Kidney (tissue), 14 donors: ENCODE measurements around the gene USP5. TPM values are rescaled to one million over a fixed set of nuclear protein-coding genes. Genes with fewer than 3 reads are reported as not detected.
"Not testable (repeated sequence)": the region's sequence is repeated elsewhere in the genome, so short reads cannot be mapped to it uniquely, and the experiment has no call there.

ENCODE experiments used
- DNase-seq, 5 donors: peaks; one replicate each; pipeline ENCODE4 v3.0.0-alpha.2; 2013 to 2020
- FAIRE-seq: peaks from 2 replicates; lab custom pipeline; 2012; peaks lifted over from hg19 to GRCh38; lab: Jason Lieb, UNC
- H3K27ac ChIP-seq, 2 donors: one replicate each; pipeline ENCODE4 v1.7.0; 2013; ENCODE audit warnings: low read depth in 2 of 2, low read length in 2 of 2, inconsistent platforms in 1 of 2
- H3K27me3 ChIP-seq: one replicate; pipeline ENCODE4 v1.7.1; 2013; ENCODE audit warnings: low read length, inconsistent platforms; ENCODE audit not compliant: control insufficient read depth, insufficient read depth
- H3K36me3 ChIP-seq, 3 donors: one replicate each; pipeline versions ENCODE4 v1.7.0 to v1.7.1; 2013; ENCODE audit warnings: low read length in 3 of 3, control low read depth in 1 of 3, inconsistent platforms in 1 of 3; ENCODE audit not compliant: insufficient read depth in 3 of 3, control insufficient read depth in 2 of 3
- H3K4me1 ChIP-seq, 3 donors: one replicate each; pipeline versions ENCODE4 v1.7.0 to v1.7.1; 2013; ENCODE audit warnings: low read length in 3 of 3, inconsistent platforms in 1 of 3, low read depth in 1 of 3; ENCODE audit not compliant: control insufficient read depth in 2 of 3, insufficient read depth in 2 of 3
- H3K4me3 ChIP-seq, 3 donors: one replicate each; pipeline versions ENCODE4 v1.7.0 to v1.8.1; 2013; ENCODE audit warnings: low read length in 3 of 3, control low read depth in 1 of 3, inconsistent platforms in 1 of 3
- H3K9ac ChIP-seq, 3 donors: one replicate each; pipeline versions ENCODE4 v1.7.0 to v1.7.1; 2013; ENCODE audit warnings: low read length in 3 of 3, control low read depth in 1 of 3, inconsistent platforms in 1 of 3
- H3K9me3 ChIP-seq, 3 donors: one replicate each; pipeline versions ENCODE4 v1.7.0 to v1.7.1; 2013; ENCODE audit warnings: low read length in 3 of 3, control low read depth in 1 of 3, inconsistent platforms in 1 of 3; ENCODE audit not compliant: control insufficient read depth in 2 of 3, insufficient read depth in 1 of 3
- intact Hi-C: fragments of 100-400 bp; cut with DNase I; formaldehyde crosslinking; loops from one replicate; pipeline ENCODE4 v1.11.1; 2022
- polyA plus RNA-seq: library from polyadenylated mRNA; stranded (reverse); fragments of 350-450 nt; fragmentation: Illumina TruSeq; extraction: RNeasy Lipid Tissue Mini Kit (QIAGEN cat#74804); gene quantifications from one replicate; pipeline ENCODE4 v1.2.3, GENCODE V29; 2014; ENCODE audit warnings: low read depth, low replicate concordance; ENCODE audit not compliant: insufficient read depth
- total RNA-seq: library from RNA; stranded (reverse); fragmentation: NEBNext Ultra II Directional; extraction: Animal tissue kit (Norgen Biotek cat#: 25700); gene quantifications from one replicate; pipeline ENCODE4 v1.2.1, GENCODE V29; 2021
- TF ChIP-seq, protein P1 (sequence below): IDR thresholded peaks from 3 replicates; pipeline ENCODE4 v1.5.1; 2012; ENCODE audit warnings: mild to moderate bottlenecking, moderate library complexity, borderline replicate concordance; ENCODE audit not compliant: insufficient read depth; ENCODE audit errors: extremely low read depth
- donor health status: control.
- donor health status: control.
- donor health status: control.
- donor health status: control.
- donor health status: control.
- donor health status: DM: yes; HTN: yes; CAD: no.
- donor health status: Normal renal cell carcinoma (clear cell type).

The USP5 gene
- total and polyA plus RNA-seq, 2 donors from 2014 or later = 52.3 to 75.5 TPM

DNA sequence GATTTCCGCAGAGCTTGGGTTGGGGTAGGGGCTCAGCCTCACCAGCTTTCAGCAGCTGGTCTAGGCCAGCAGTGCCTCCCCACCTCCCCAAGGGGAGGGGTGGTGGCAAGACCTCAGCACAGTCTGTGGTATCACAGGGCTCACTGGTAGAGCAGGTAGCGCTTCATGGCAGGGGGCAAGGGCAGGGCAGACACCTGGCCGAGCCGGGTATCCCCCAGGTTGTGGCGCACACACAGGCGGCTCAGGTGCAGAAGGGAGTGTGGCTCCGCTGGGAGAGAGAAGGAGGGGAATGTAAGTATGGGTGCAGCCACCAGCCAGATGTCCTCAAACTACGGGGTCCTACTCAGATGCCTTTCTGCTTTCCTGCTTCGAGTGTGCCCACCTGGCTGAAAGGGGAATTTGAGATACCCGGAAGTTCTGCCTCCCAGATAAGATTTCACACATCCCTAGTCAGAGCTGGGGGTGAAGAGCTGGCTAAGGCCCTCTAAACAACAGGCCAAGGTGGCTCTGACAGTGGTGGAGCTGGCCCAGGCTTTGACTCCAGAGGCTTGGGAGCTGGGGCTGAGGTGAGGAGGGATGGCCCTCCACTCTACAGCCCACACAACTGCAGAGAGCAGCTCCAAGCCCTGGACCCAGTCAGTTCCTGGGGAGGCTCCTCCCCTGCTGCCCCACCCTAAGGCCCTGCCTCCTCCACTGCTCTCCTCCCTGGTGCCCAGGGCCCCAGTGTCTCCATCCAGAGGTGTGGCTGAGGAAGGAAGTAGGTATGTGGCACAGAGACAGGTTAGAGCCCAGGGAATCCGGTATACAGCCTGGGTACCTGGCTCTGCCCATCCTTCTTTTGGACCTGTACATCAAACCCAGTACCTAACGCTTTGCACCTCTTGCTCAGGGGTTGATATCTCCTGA is 19.4 kb downstream of the USP5 start:
- Histone ChIP-seq H3K9ac (peak overlapping the region in 2 of 3 donors; percentile 17 to 22), H3K4me1 (peaks cover 0 to 40% (median 23%) of the 10 kb centered on the region in 3 donors), H3K4me3 (peak overlapping the region in 2 of 3 donors; percentile 86 to 93), H3K27me3 (no peaks in the 10 kb centered on the region), H3K27ac (no peak overlapping the region), H3K36me3 (peaks cover 7 to 20% (median 9%) of the 10 kb centered on the region in 3 donors), H3K9me3 (no peaks in the 10 kb centered on the region)
- TF ChIP-seq, protein P1, sequence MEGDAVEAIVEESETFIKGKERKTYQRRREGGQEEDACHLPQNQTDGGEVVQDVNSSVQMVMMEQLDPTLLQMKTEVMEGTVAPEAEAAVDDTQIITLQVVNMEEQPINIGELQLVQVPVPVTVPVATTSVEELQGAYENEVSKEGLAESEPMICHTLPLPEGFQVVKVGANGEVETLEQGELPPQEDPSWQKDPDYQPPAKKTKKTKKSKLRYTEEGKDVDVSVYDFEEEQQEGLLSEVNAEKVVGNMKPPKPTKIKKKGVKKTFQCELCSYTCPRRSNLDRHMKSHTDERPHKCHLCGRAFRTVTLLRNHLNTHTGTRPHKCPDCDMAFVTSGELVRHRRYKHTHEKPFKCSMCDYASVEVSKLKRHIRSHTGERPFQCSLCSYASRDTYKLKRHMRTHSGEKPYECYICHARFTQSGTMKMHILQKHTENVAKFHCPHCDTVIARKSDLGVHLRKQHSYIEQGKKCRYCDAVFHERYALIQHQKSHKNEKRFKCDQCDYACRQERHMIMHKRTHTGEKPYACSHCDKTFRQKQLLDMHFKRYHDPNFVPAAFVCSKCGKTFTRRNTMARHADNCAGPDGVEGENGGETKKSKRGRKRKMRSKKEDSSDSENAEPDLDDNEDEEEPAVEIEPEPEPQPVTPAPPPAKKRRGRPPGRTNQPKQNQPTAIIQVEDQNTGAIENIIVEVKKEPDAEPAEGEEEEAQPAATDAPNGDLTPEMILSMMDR = no peak
- FAIRE-seq (no peak), DNase-seq (peak in 1 of 5 donors; percentile 79)
- intact Hi-C loops = no loop called here

DNA sequence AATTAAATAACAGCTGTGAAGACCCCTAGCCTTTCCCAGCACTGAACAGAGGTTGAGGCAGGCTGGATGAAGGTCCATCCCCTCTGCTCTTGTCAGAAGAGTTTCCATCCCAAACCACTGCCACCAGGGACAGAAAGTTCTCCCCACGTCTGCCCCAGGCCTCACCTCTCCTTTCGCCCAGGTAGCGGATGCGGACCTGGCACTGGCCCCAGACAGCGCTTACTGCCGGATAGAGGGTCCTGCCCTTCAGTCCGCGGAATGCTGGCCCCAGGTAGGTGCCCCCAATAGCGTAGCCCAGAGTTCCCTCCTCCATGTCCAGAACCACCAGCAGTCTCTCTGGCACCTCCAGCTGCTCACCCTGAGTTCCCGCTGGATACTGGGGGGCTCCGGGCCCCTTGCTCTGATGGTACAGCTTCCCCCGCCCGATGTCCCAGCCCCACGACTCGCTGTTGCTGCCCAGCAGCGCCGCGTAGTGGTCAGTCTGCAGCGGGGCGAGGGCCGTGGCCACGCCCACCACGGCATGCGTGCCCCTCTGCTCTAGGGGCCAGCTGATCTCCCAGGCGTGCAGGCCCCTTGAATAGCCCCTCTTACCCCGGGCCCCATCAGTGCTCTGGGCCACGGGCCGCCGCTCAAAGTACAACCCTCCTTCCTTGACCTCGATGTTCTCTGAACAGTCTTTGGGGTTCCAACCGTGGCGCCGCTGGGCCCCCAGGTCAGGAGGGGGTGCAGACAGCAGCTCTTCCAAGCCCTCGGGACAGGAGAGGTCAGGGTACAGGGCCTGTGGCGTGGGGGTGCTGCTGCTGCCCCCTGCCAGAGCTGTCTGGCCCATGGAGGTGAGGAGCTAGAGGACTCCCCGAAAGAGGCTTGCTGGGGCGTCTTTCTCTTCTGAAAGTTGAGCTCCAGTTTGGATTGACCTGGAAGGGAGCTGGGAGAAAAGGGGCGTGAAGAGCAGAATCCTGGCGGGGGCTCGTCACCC is 20.4 kb downstream of the USP5 start:
- TF ChIP-seq, protein P1 = peak; percentile 96
- H3K27me3 ChIP-seq = no peaks in the 10 kb centered on the region
- DNase-seq = peak; percentile 89 to 94 (median 92)
- peak overlapping the region; percentile 89 to 90 for H3K27ac ChIP-seq
- H3K36me3 ChIP-seq = peaks cover 7 to 20% (median 9%) of the 10 kb centered on the region in 3 donors
- no peaks in the 10 kb centered on the region for H3K9me3 ChIP-seq
- FAIRE-seq = no peak
- peak overlapping the region; percentile 7 to 94 (median 56) for H3K9ac ChIP-seq
- peaks cover 0 to 35% (median 23%) of the 10 kb centered on the region in 3 donors for H3K4me1 ChIP-seq
- H3K4me3 ChIP-seq = peak overlapping the region; percentile 65 to 93 (median 86)
- intact Hi-C loops = no loop called here

DNA sequence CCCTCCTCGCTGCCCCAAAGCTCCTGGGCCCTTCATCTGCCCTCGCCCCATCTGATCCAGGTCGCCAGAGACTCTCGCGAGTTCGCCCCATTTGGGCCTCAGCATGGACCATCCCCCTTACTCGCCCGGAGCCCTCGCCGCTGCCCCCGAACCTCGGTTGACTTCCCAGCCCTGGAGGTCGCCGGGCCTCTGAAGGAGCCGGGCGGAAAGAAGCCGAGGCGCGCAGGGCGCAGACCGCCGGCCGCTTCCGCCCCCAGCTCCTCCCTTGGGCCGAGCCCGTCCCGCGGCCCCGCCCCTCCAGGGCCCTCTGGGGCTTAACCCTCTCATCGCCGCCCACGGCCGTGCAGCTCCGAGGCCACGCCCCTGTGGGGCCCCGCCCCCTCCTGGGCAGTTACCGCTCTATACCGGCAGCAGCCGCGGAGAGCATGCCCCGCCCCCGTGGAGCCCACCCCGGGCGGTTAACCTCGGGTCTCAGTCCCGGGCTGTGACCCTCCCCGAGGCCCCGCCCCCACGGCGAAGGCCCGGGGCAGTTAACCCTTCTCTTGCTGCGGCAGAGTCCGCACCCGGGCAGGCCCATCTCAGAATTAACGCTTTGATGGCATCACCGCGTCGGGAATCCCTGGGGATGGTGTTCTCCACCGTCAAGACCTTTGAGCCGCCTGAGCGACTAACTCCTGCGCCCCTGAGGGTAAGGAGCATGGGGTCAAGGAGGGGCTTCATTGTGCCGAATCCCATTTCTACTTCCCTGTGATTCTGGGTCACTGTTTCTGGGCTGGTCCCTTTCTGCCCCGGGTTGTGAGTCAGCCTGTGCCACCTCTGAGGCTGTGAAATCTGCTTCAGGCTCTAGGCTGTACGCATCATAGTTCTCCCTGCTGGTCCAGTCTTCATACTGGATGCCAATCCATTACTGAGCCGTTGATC is 21.4 kb downstream of the USP5 start, which contains the start of gene SPSB2:
TSS of gene SPSB2 (minus strand) at position 210 of the 921 bp plus-strand sequence. CDS start 402 bp downstream, outside the sequence.
- no peaks in the 10 kb centered on the region for H3K9me3 ChIP-seq
- peak within 1 kb of the TSS; percentile 83 to 93 (median 88) for H3K4me3 ChIP-seq
- DNase-seq (peak; percentile 99 to 100 (median 99)), FAIRE-seq (no peak)
- H3K9ac ChIP-seq = peak within 1 kb of the TSS; percentile 70 to 94 (median 92)
- intact Hi-C loops = no loop called here
- no peaks in the 10 kb centered on the region for H3K27me3 ChIP-seq
- TF ChIP-seq, protein P1 = no peak
- peaks cover 7 to 20% (median 9%) of the 10 kb centered on the region in 3 donors for H3K36me3 ChIP-seq
- peak within 1 kb of the TSS; percentile 89 to 93 for H3K27ac ChIP-seq
- H3K4me1 ChIP-seq = peaks cover 0 to 34% (median 23%) of the 10 kb centered on the region in 3 donors

DNA sequence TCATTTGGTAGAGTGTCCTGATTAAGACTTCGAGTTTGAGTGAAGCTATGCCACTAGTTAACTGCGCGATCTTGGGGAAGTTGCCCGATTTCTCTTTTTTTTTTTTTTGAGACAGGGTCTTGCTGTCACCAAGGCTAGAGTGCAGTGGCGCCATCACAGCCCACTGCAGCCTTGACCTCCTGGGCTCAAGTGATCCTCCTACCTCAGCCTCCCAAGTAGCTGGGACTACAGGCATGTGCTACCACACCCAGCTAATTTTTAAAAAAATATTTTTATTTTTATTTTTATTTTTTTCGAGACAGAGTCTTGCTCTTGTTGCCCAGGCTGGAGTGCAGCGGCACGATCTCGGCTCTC is 22.0 kb downstream of the USP5 start:
- peak in 1 of 5 donors; percentile 18 for DNase-seq

More for the DNA sequence above, 22.0 kb downstream of the USP5 start:
- H3K27me3 ChIP-seq, H3K9me3 ChIP-seq, FAIRE-seq, intact Hi-C loops: not testable (repeated sequence)
- H3K4me1 ChIP-seq = peaks cover 0 to 28% (median 20%) of the 10 kb centered on the region in 3 donors
- peak overlapping the region; percentile 89 to 93 for H3K27ac ChIP-seq
- peak overlapping the region; percentile 59 to 92 (median 70) for H3K9ac ChIP-seq
- H3K36me3 ChIP-seq = peaks cover 7 to 20% (median 9%) of the 10 kb centered on the region in 3 donors
- peak overlapping the region; percentile 83 to 93 (median 88) for H3K4me3 ChIP-seq
